Motor neuron (in vitro differentiated cells): ENCODE data around the gene STXBP5L. TPM values are rescaled to one million over a fixed set of nuclear protein-coding genes. Genes with fewer than 3 reads are reported as not detected.
"Not testable (repeated sequence)": the region's sequence is repeated elsewhere in the genome, so short reads cannot be mapped to it uniquely, and the experiment has no call there.

Source experiments
- ATAC-seq, 8 experiments: fragments of 200-7000 bp; cut with Tn5 transposase; replicated peaks in 6 of 8; 2 replicates each; pipeline ENCODE4 v1.8.0; 2021; ENCODE audit warnings: mild to moderate bottlenecking in 8 of 8, moderate library complexity in 8 of 8
- H3K27ac ChIP-seq, 2 donors: fragments of 250-450 bp; sonication (Bioruptor Pico); 2 replicates each; pipeline ENCODE4 v1.9.0; 2021; ENCODE audit warnings: antibody characterized with exemption in 2 of 2, mild to moderate bottlenecking in 2 of 2, moderate library complexity in 1 of 2
- H3K4me1 ChIP-seq, 2 donors: fragments of 250-450 bp; sonication (Bioruptor Pico); replicated peaks in 1 of 2; 2 replicates each; pipeline ENCODE4 v1.6.1; 2021; ENCODE audit warnings: antibody characterized with exemption in 2 of 2, mild to moderate bottlenecking in 2 of 2, moderate library complexity in 1 of 2
- H3K4me3 ChIP-seq, 5 donors: fragments of 250-450 bp; sonication (Bioruptor Pico); 2 replicates each; pipeline ENCODE4 v1.9.0; 2021; ENCODE audit warnings: antibody characterized with exemption in 5 of 5, mild to moderate bottlenecking in 5 of 5, moderate library complexity in 4 of 5
- WGBS, 10 experiments: fragments of 450-650 bp; shearing (Covaris generic); methylation state at CpG; one replicate each; pipeline ENCODE4 v1.0.0; 2022; 5-methylcytosine and 5-hydroxymethylcytosine counted together
- in situ Hi-C, 9 experiments: fragments of 400-800 bp; cut with MboI; loops; one replicate each; pipeline ENCODE4 v1.15.0; 2021; ENCODE audit warnings: low sequenced_read_pairs in 9 of 9, low pct_unique_long_range_greater_than_20kb in 2 of 9; ENCODE audit not compliant: unreplicated experiment in 9 of 9
- total RNA-seq, 8 experiments: library from RNA; unstranded; fragments of 300-600 nt; gene quantifications; 2 replicates each; pipeline versions ENCODE4 v1.2.3 to v1.2.4, GENCODE V29; 2022

STXBP5L gene
- total RNA-seq, 8 experiments from 2014 or later = 0.10 to 5.9 (median 4.2) TPM

DNA sequence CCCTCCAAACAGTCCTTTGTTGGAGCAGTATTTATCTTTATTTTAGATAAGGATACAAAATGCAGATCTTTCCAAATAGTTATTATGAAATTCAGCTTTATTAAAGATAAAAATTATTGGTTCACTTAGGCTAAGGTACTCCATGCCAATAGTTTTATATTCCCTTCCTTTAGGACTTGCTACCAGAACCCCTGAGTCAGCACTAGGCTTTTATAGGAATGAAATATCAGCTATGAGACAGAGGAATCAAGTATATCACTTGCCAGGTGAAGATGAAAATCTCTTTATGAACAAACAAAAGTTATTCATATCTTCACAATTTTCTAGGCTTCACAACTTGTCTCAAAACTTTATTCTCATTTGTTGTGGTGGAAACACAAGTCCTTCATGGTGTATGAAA lies 416.3 kb downstream of the STXBP5L start:
- H3K4me1 ChIP-seq = no peaks in the 10 kb centered on the region
- no peak overlapping the region for H3K4me3 ChIP-seq
- in situ Hi-C loops = no loop called here
- H3K27ac ChIP-seq = no peak overlapping the region
- ATAC-seq = no peak

DNA sequence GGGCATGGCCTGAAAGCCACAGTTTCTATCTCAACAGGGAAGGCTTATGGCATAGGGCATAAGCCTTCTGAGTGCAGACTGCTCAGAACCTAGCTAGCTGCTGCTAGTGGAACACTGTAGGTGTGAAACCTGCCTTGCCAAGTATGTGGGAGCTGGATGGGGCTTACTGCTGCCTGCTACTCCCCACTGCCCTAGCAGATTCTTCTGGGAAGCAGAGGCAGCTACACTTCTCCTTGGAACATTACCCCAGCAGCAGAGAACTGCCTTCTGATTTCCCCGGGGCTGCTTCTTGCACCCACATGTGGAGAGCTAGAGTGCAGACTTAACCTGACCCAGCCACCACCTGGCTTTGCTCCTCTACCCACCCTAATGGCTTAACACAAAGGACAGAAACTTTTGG lies 422.1 kb downstream of the STXBP5L start:
- ATAC-seq = no peak
- Histone ChIP-seq H3K27ac (no peak overlapping the region), H3K4me1 (no peaks in the 10 kb centered on the region), H3K4me3 (no peak overlapping the region)
- in situ Hi-C loops = no loop called here
- 0 to 100% (median 80%) methylated on average over 1 of the region's 1 CpG; no CpG with 5 or more reads in 5 of the 10 experiments for WGBS, 10 experiments

DNA sequence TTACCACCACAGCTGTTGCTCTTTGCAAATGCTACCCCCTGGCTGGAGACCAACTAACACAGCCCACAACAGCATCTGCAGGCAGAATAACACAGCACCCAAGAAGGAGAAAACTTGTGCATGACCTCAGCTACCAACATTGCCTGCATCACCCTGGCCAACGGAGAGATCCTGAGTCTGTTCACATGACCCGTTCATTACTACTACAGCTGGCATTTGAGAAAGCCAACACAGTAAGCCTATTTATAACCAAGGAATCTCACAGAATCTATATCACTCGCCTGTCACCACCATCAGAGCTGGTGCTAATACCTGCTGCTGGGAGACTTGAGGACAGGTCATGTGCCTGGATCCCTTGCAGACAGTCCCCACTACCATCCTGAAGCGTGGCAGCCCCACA lies 422.6 kb downstream of the STXBP5L start:
- WGBS, 10 experiments = 7 to 100% (median 82%) methylated on average over 1 to 2 of the region's 4 CpGs; no CpG with 5 or more reads in 4 of the 10 experiments
- no peak overlapping the region for H3K4me3 ChIP-seq
- H3K4me1 ChIP-seq = no peaks in the 10 kb centered on the region
- no peak for ATAC-seq
- in situ Hi-C loops = no loop called here
- H3K27ac ChIP-seq = no peak overlapping the region

DNA sequence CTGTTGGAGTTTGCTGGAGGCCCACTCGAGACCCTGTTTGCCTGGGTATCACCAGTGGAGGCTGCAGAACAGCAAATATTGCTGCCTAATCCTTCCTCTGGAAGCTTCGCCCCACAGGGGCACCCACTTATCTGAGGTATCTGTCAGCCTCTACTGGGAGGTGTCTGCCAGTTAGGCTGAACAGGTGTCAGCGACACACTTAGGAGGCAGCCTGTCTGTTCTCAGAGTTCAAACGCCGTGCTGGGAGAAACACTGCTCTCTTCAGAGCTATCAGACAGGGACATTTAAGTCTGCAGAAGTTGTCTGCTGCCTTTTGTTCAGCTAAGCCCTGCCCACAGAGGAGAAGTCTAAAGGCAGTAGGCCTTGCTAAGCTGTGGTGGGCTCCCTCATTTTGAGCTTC lies 448.0 kb downstream of the STXBP5L start:
- H3K27ac ChIP-seq, H3K4me3 ChIP-seq, in situ Hi-C loops, H3K4me1 ChIP-seq, ATAC-seq: not testable (repeated sequence)
- 0 to 100% (median 83%) methylated on average over 1 to 5 of the region's 5 CpGs; no CpG with 5 or more reads in 3 of the 10 experiments for WGBS, 10 experiments

DNA sequence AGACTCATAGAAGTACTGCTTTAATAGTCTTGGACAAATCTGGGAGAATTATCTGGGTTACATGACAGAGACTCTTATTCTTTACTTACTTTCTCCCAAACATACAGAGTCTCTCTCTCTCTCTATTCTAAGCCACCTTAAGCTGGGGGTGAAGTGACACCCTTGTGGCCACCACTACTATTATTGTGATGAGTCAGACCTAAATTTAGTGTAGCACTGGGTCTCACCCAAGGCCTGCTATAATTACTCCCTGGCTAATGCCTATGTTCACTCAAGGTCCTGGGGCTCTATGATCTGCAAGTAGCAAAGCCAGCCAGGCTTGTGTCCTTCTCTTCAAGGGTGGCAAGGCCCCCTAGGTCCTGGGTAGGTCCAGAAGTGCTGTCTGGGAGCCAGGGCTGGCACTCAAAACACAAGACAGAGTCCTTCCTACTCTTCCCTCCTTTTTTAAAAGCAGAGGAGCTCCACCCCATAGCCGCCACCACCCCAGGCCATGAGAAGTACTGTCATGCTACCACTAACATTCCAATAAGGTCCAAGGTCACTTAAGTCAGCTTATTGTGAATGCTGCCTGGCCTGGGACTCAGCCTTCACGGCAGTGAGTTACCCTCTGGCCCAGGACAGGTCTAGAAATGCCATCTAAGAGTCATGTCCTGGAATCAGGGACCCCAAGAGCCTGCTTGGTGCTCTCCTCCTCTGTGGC lies 454.2 kb downstream of the STXBP5L start:
- 0 to 100% (median 20%) methylated on average over 1 to 2 of the region's 2 CpGs; no CpG with 5 or more reads in 5 of the 10 experiments for WGBS, 10 experiments
- in situ Hi-C loops = no loop called here
- peak in 1 of 8 experiments; percentile 31 for ATAC-seq

DNA sequence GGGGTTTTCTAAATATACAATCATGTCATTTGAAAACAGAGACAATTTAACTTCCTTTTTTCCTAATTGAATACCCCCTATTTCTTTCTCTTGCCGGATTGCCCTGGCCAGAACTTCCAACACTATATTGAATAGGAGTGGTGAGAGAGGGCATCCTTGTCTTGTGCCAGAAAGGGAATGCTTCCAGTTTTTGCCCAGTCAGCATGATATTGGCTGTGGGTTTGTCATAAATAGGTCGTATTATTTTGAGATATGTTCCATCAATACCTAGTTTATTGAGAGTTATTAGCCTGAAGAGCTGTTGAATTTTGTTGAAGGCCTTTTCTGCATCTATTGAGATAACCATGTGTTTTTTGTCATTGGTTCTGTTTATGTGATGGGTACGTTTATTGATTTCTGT lies 480.3 kb downstream of the STXBP5L start:
- in situ Hi-C loops, H3K4me1 ChIP-seq, ATAC-seq, H3K27ac ChIP-seq, H3K4me3 ChIP-seq: not testable (repeated sequence)
- 0 to 100% (median 58%) methylated on average over 1 to 3 of the region's 3 CpGs; no CpG with 5 or more reads in 2 of the 10 experiments for WGBS, 10 experiments

More for the DNA sequence above, 454.2 kb downstream of the STXBP5L start:
- no peak overlapping the region for H3K27ac ChIP-seq
- H3K4me1 ChIP-seq = no peaks in the 10 kb centered on the region
- H3K4me3 ChIP-seq = no peak overlapping the region

DNA sequence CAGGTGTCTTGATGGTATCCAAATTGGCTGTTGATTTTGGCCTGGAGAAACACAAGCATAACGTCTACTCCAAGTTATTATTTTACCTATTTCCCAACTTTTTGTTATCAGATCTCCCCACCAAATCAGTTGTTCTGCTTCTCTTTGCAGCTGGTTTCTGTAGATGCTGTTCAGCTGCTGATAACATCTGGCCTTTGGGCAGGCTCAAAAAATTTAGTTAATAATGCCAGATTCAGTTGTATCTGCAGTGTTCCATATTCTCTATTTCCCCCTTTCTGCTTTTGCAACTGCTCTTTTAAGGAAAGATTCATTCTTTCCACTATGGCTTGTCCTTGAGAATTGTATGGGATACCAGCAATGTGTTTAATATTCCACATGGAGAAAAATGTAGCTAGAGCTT lies 488.0 kb downstream of the STXBP5L start:
- not testable (repeated sequence) for H3K27ac ChIP-seq

DNA sequence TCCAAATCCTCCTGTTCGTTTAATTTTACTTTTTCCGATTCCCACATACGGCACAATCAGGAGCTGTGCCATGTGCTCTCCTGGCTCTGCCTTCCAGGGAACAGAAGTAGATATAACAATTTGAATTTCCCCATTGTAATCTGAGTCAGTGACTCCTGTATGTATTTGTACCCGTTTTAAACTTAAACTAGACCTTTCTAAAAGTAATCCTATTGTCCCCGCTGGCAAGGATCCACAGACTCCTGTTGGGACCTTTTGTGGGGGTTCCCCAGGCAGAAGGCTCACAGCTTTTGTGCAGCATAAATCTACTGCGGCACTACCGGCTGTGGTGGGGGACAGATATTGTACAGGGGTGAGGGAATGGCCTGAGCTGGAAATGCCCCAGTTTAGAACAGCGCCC lies 490.0 kb downstream of the STXBP5L start:
- ATAC-seq, H3K4me1 ChIP-seq, H3K27ac ChIP-seq, H3K4me3 ChIP-seq, in situ Hi-C loops: not testable (repeated sequence)
- 62 to 90% (median 82%) methylated on average over 1 to 7 of the region's 8 CpGs; no CpG with 5 or more reads in 1 of the 10 experiments for WGBS, 10 experiments

More for the DNA sequence above, 488.0 kb downstream of the STXBP5L start:
- H3K4me1 ChIP-seq, ATAC-seq, in situ Hi-C loops, H3K4me3 ChIP-seq: not testable (repeated sequence)
- WGBS, 10 experiments = no CpG with 5 or more reads among the region's 1 CpG

DNA sequence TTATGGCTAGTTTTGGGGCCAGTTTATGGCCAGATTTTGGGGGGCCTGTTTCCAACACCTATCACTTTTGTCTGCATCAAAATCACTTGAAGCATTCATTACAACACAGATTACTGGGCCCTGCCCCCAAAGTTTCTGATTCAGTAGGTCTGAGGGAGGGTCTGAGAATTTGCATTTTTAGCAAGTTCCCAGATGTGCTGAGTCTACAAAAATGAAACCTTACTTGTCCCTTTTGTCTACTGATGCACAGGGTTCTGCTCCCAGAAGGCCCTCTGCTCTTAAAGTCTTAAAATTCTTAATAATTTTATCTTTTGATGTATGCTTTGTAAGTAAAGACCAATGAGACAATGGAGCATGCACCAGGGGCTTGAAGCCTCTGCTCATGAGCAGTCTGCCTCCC lies 491.8 kb downstream of the STXBP5L start:
- no peak for ATAC-seq
- H3K4me3 ChIP-seq = no peak overlapping the region

DNA sequence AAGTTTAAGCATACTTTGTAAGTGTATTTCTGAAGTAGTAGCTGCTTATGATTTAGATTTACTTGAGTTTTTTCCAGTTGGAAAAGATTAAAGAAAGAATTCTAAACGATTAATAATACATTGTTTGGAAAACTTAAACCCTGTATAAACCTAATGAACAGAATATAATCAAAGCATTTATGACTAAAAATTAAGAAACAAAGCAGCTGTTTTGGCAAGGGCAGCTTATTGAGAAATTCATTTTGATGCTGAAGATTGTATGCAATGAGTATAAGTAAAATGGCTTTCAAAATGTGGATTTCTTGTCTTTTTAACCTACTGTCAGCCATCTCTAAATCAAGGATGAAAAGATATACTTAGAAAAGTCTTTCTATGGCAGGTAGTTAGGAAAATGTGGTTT lies 497.6 kb downstream of the STXBP5L start:
- 42 to 100% (median 88%) methylated on average over 1 of the region's 1 CpG; no CpG with 5 or more reads in 1 of the 10 experiments for WGBS, 10 experiments
- in situ Hi-C loops = no loop called here
- H3K27ac ChIP-seq = no peak overlapping the region
- ATAC-seq = no peak
- no peaks in the 10 kb centered on the region for H3K4me1 ChIP-seq
- H3K4me3 ChIP-seq = no peak overlapping the region

More for the DNA sequence above, 491.8 kb downstream of the STXBP5L start:
- no peaks in the 10 kb centered on the region for H3K4me1 ChIP-seq
- H3K27ac ChIP-seq = no peak overlapping the region
- in situ Hi-C loops = no loop called here

DNA sequence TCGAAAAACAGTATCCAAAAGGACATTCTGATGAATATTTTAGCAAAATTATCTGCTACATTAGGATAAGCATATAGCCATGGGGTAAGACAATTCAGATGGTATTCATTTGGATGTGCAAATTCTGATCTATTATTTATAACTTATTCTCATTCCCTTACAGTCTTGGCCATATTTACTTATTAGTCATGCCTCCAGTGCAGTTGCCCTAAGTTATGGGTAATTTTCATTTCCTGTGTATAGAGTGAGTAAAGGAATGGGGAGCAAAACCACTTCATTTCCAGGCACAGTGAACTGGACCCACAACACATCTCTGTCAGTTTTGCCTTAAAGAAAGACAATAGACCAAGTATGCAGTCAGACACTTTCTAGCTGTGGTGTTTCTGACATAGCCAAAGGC lies 503.5 kb downstream of the STXBP5L start:
- H3K27ac ChIP-seq = no peak overlapping the region
- in situ Hi-C loops = no loop called here
- no peak overlapping the region for H3K4me3 ChIP-seq
- H3K4me1 ChIP-seq = no peaks in the 10 kb centered on the region
- 0 to 100% (median 80%) methylated on average over 1 of the region's 1 CpG; no CpG with 5 or more reads in 3 of the 10 experiments for WGBS, 10 experiments
- peak in 3 of 8 experiments; percentile 84 to 94 (median 86) for ATAC-seq

DNA sequence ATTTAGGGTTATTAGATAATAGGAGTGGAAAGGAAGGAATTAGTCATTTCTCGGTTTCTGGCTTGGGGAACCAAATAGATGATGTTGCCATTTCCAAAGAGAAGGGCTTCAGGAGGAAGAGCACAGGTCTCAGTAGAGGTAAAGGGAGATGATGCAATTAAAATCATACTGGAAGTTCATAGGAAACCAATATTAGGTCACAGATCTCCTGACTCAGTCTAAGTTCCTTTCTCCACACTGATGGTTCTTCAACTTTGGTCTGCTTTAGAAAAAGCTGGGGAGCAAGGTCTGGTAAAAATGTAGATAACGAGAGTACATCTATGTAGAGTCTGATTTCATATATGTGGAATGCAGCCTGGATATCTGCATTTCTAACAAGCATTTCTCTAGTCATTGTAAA lies 506.9 kb downstream of the STXBP5L start:
- Histone ChIP-seq H3K4me1 (no peaks in the 10 kb centered on the region), H3K4me3 (no peak overlapping the region), H3K27ac (no peak overlapping the region)
- ATAC-seq = no peak
- 20 to 100% (median 92%) methylated on average over 1 to 2 of the region's 2 CpGs for WGBS, 10 experiments
- in situ Hi-C loops = no loop called here

DNA sequence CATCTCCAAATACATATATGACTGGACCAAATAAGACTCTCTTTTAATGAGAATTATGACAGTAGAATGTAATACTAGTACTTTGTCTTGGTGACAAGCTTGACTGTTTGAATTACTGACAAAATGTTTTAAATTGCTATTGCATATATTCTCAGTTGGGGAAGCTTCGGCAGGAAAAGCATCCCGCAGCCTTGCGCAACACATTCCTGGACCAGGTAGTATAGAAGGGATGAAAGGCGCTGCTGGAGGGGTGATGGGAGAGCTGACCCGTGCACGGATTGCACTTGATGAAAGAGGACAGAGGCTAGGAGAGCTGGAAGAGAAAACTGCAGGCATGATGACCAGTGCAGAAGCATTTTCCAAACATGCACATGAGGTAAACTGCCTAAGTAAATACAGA lies 510.2 kb downstream of the STXBP5L start:
- ATAC-seq = no peak
- in situ Hi-C loops = no loop called here
- WGBS, 10 experiments = 89 to 100% (median 94%) methylated on average over 1 to 6 of the region's 6 CpGs; no CpG with 5 or more reads in 2 of the 10 experiments
- H3K27ac ChIP-seq = no peak overlapping the region
- no peaks in the 10 kb centered on the region for H3K4me1 ChIP-seq
- H3K4me3 ChIP-seq = no peak overlapping the region

DNA sequence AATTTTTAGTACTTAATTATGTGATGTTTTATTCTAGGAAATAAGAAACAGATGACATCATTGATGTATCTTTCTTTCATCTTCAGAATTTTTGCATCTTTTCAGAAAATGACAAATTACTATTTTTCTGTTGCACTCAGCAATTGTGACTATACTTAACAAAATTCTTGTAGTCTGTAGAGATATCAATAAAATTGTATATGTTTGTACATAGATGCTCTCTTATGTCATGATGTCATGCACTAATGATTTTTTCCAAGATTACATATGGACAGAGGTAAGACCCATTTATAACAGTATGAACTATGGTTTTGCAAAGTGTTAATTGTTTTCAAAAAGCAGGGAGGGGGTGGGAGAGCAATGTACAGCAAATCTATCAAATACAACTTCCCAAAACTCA lies 516.5 kb downstream of the STXBP5L start:
- ATAC-seq = no peak
- in situ Hi-C loops = no loop called here
- Histone ChIP-seq H3K4me1 (no peaks in the 10 kb centered on the region), H3K27ac (no peak overlapping the region), H3K4me3 (no peak overlapping the region)
